Omental fat pad (tissue), 4 donors: ENCODE data around the gene ARL4D. TPM values are rescaled to one million over a fixed set of nuclear protein-coding genes. Genes with fewer than 3 reads are reported as not detected.
"Not testable (repeated sequence)": the region's sequence is repeated elsewhere in the genome, so short reads cannot be mapped to it uniquely, and the experiment has no call there.

Experiments used
- ATAC-seq: fragments of 150-250 bp; one replicate; pipeline ENCODE4 v1.9.1; 2016; ENCODE audit warnings: mild to moderate bottlenecking, moderate library complexity; ENCODE audit not compliant: low FRiP score
- DNase-seq: peaks from one replicate; pipeline ENCODE4 v3.0.0-alpha.2; 2019; ENCODE audit warnings: low spot score
- total RNA-seq, 4 donors: library from RNA; depleted of rRNA; stranded (reverse); fragments of >200 nt; gene quantifications; one replicate each; pipeline ENCODE4 v1.1.0, GENCODE V29; 2016
- TF ChIP-seq, protein P1 (sequence below), 3 donors: fragments of 450-650 bp; IDR thresholded peaks; one replicate each; pipeline ENCODE4 v1.5.1; 2016 to 2017; ENCODE audit warnings: antibody characterized with exemption in 3 of 3, mild to moderate bottlenecking in 3 of 3, moderate library complexity in 2 of 3

ARL4D gene
- total RNA-seq, 4 donors from 2014 or later = 11.8 to 42.8 (median 27.1) TPM

DNA sequence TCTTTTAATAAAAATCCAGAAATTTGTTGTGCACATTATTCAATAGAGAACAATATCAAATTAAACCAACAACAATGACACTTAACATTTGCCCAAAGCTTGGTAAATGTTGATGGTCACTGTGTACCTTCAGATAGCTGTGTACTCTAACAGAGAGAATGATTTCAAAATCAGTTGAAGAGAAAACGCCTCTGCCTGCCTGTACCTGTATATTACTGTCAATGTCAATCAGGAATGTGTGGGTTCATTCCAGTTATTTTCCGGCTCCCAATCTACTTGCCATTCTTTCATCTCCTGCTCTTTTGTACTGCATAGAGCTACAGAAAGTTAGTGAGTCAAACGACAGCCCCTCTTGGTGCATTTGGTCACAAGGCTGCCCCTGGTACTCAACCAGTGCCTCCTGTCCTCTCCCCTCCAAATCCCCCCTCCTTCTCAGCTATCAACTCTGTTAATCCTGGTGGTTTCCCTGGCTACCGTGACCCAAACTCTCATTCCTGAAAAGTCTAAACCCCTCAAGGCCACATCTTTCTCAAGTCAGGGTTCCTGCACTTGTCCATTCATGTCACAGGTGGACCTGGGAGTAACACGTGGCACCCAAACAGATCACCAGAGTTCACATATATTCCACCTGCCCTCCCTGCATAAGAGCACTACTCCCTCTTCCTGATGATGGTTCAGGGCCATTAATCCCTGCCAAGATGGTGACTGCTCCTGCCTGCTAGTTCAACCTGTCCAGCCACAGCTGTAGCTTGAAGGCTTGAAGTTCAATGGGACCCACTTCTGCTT lies 13.6 kb upstream of the ARL4D start:
- DNase-seq (no peak), ATAC-seq (no peak)
- TF ChIP-seq, protein P1, sequence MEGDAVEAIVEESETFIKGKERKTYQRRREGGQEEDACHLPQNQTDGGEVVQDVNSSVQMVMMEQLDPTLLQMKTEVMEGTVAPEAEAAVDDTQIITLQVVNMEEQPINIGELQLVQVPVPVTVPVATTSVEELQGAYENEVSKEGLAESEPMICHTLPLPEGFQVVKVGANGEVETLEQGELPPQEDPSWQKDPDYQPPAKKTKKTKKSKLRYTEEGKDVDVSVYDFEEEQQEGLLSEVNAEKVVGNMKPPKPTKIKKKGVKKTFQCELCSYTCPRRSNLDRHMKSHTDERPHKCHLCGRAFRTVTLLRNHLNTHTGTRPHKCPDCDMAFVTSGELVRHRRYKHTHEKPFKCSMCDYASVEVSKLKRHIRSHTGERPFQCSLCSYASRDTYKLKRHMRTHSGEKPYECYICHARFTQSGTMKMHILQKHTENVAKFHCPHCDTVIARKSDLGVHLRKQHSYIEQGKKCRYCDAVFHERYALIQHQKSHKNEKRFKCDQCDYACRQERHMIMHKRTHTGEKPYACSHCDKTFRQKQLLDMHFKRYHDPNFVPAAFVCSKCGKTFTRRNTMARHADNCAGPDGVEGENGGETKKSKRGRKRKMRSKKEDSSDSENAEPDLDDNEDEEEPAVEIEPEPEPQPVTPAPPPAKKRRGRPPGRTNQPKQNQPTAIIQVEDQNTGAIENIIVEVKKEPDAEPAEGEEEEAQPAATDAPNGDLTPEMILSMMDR (IDR thresholded peaks at IDR 0.05) = no peak

DNA sequence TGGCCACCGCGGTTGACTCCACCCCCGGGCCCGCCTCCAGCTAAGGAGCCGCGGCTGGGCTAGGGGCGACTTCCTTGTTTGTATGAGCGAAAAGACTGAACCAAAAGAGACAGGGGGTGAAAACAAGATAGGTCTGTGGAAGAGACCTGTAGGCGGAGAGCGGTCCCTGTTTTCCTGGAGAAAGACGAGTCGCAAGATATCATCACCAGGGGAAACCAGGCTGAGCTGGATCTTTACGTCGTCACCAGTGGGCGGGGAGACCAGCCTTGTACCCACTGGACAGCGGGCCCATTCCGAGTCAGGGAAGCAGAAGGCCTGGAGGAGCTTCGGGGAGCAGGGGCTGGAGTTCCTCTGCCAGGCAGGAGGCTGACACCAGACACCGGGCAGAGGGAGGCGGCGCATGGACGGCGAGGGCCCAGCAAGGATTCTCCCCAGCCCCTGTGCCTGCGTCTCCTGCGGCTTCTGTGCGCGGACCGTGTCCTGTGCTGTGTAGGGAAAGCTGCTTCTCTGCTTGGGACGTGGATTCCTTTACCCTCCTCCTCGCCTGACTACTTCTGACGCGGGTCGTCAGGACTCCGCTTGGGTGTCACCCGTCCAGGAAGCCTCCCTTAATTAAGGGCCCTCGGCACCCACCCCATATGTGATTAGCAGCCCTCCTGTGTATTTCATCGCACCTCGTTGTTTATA lies 10.3 kb upstream of the ARL4D start:
- peak; percentile 85 for DNase-seq
- peak; percentile 90 for ATAC-seq
- TF ChIP-seq, protein P1 (IDR thresholded peaks at IDR 0.05) = no peak

DNA sequence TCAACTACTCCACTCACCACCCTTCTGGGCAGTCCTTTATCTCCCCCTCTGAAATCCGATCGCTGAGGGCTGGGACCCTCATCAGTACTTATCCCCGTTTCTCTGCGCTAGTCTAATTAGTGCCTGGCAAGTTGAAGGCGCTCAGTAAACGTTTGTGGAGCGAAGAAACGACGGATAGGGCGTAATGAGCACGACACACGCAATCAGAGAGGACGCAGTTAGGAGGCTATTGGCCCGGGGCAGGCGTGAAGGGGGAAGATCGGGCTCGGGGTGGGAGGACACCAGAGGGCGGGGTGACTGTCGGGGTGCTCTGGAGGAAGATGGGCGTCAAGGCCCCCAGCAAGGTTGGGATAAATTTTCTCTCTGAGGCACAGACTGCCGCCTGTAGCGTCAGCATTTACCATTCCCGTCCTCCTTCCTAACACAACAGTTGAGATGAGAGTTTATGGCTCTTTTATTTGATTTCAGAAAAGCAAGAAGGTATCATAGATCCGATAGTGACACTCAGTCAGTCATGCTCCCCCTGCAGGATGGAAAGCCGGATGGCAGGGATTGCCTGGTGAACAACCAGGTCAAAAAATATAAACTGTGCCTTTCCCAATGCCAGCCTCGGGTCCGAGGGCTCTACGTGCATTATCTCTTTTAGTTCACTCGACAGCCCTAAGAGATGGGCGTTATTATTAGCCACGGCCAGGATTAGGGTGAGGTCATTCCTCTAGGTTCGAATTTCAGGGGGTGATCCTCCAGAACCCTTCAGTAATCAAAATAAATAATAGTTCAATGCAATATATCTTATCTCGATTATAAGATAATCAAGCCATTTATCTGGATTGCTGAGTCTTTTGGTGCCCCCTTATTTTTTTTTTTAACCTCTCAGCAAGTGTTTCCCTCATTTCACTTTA lies 9.5 kb upstream of the ARL4D start:
- TF ChIP-seq, protein P1 (IDR thresholded peaks at IDR 0.05) = peak in 1 of 3 donors; percentile 52
- DNase-seq (peak; percentile 70), ATAC-seq (peak; percentile 81)

DNA sequence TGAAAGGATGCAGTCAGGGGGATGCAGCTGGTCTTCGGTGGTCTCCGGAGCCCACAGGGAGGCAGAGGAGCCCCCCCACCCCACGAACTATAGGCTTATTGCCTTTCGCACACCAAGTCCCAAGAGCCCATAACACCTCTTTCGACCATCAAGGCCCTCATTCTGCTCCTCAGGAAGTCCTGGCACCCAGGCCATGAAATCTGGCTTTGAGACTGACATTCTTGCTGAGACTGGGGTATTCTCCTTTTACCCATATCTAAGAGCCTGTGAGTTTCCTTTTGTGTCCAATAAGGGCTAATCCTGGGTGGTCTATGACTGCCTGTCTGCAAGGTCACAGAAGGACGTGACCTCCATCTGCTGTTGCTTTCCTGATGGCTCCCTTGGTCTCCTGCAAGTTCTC lies 6.4 kb upstream of the ARL4D start:
- DNase-seq = no peak

DNA sequence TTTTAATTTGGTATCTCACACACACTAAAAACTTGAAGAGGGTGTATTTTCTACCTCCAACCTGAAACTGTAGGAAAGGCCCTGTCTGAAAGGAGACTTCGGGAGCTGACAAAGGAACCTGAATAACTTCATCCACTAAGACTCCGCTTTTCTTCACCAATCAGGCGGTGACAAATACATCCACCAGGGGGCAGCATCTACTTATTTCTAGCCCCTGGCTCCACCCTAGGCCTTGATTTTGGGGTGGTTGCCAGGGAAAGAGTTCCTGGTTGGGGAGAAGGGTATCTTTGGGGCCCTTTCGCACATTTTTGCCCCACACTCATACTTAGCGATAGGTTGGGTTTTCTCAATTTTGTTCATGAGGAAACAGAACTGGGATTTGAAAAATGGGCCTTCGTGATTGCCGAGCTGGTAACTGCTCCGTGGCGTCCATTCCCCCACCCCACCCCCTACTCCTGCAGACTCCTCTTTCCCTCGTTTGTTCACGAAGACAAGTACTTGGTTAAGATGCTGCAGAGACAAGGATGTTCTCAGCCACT lies 4.8 kb upstream of the ARL4D start:
- DNase-seq (peak; percentile 98), ATAC-seq (peak; percentile 50)
- TF ChIP-seq, protein P1 (IDR thresholded peaks at IDR 0.05) = peak in 2 of 3 donors; percentile 64 to 78

More for the DNA sequence above, 6.4 kb upstream of the ARL4D start:
- no peak for ATAC-seq
- TF ChIP-seq, protein P1 (IDR thresholded peaks at IDR 0.05) = no peak

DNA sequence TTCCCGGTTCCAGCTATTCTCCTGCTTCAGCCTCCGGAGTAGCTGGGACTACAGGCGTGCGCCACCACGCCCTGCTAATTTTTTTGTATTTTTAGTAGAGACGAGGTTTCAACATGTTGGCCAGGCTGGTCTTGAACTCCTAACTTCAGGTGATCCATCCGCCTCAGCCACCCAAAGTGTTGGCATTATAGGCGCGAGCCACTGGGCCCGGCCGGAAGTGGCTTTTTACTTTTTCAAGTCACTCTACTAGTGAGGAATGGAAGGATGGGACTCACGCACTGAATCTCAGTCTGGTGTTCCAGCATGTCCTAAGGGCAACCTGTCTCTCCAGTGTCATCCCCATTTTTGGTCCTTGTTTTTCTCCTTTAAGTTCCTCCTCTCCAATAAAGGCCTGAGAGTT lies 4.1 kb upstream of the ARL4D start:
- not testable (repeated sequence) for ATAC-seq, DNase-seq

DNA sequence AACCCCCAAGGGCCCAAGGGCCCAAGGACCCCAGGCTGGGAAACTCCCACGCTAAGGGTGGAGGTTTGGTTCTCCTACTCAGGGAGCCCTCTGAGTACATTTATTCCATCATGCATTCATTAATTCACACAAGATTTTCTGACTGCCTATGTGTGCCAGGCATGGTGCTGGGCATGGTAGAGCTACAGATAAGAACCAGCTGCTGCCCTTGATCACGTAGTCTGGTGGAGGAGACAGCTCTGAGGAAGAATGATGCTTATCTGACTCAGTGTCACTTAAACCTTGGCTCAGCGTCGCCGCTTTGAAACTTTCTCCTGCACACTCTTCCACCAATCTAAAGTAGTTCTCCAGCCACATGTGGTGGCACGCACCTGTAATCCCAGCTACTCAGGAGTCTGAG lies 3.6 kb upstream of the ARL4D start:
- TF ChIP-seq, protein P1 (IDR thresholded peaks at IDR 0.05) = no peak
- no peak for ATAC-seq
- no peak for DNase-seq
